Head of caudate nucleus (tissue), 42 donors: ENCODE data around the gene GATA1.

Experiments
- DNase-seq, 42 donors: peaks; one replicate each; pipeline versions ENCODE4 v3.0.0 to v3.0.0-alpha.2; 2020 to 2021; ENCODE audit warnings: mixed read lengths in 7 of 42
- intact Hi-C: fragments of 100-400 bp; cut with DNase I; formaldehyde crosslinking; loops from one replicate; pipeline ENCODE4 v1.15.0; 2022

The GATA1 gene

GRCh38 chrX:48831136-48831908 lies 44.9 kb downstream of the GATA1 start:
- peak in 1 of 42 donors; percentile 5 for DNase-seq
- intact Hi-C loops: no loop called here

- DNase-seq: peak in 2 of 42 donors; percentile 1 to 29
- intact Hi-C loops: no loop called here
Measured at GRCh38 chrX:48831909-48832291, 45.5 kb downstream of the GATA1 start.

DNA sequence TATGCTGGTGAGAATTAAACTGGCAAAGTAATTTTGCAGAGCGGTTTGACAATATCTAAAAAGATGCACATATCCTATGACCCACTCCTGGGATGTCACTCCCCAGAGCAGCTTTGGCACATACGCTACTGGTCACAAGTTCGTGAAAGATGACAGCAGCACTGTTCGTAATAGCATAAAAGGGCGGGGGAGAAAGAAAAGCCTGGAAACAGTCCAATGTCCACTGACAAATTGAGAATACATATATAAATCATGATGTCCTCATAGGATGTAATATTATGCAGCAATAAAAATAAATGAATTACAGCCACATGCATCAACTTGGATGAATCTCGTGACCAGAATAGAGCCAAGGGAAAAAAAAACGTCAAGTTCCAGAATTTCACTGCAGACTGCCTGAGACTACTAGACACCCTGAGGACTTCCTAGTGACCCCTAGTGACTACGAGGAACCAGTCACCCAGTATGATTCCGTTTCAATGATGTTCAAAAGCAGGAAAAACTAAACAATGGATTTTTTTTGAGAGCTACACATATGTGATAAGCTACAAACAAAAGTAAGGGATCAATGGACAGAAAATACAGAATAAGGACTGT lies 47.2 kb downstream of the GATA1 start:
- intact Hi-C loops: no loop called here
- peak in 1 of 42 donors; percentile 10 for DNase-seq

- DNase-seq: peak in 2 of 42 donors; percentile 22 to 35
- intact Hi-C loops: no loop called here
Measured at GRCh38 chrX:48834383-48834709, 48.0 kb downstream of the GATA1 start.

DNA sequence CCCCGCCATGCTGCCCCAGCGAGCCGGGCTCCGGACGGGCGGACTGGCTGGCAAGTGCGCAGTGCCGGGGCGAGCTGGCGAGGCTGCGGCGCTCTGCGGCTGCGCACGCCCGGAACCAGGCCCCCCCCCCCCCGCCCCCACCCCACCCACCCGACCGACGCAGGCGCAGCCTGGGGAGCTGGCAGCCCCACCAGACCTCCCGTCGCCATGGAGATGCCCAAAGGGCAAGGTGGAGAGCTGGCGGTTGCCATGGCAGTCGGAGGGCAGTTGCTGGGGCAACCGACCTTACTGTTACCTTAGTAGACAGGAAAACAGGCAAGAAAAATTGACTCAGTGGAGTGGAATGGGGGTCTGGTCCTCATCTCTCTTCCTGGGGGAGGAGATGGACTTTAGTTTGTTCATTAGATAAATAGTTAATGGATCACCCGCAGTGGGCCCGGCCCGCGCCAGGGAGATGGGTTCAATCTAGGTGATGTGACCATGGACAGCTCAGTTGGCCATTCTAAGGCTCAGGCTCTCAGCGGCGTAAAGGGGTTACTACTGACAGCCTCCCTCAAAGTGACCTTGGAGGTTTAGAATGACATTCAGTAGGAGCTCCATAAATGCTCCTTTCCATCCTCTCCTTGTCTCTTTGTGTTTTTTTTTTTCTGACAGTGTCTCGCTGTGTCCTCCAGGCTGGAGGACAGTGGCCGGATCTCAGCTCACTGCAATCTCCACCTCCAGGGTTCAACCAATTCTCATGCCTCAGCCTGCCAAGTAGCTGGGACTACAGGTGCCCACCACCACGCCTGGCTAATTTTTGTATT lies 49.3 kb downstream of the GATA1 start, which contains the start of gene PCSK1N:
TSS of gene PCSK1N (minus strand) at position 87 of the 806 bp plus-strand sequence. CDS start at position 9, 78 bp downstream.
- peak; percentile 4 to 85 (median 67) for DNase-seq
- intact Hi-C loops: no loop called here

DNA sequence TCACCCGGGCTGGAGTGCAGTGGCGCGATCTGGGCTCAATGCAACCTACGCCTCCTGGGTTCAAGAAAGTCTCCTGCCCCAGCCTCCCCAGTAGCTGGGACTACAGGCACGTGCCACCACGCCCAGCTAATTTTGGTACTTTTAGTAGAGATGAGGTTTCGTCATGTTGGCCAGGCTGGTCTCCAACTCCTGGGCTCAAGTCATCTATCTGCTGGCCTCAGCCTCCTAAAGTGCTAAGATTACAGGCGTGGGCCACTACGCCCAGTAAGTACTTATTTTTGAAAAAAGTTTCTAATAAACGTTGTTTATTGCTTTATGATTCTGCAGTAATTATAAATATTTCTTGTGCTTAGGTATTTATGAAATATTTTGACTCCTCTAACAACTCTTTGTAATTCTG lies 53.3 kb downstream of the GATA1 start:
- intact Hi-C loops: no loop called here
- DNase-seq: no peak
